ENCODE data around the gene DHRSX. TPM values are rescaled to one million over a fixed set of nuclear protein-coding genes. Genes with fewer than 3 reads are reported as not detected.

Gene DHRSX
- total and polyA plus RNA-seq, 10 of the 15 experiments (the other 5 are each of a cell fraction or from before 2014, with no cell fraction given) = 1.7 to 39.5 (median 16.5) TPM

- H3K79me2 ChIP-seq (ENCODE audit: control insufficient read depth, insufficient read depth, low read length) = no peaks in the 10 kb centered on the region; the same call in none of the 2 replicates
- H3K9me3 ChIP-seq (replicated peaks; ENCODE audit: control insufficient read depth, insufficient read depth, low read length) = no peaks in the 10 kb centered on the region; the same call in 2 of the 3 replicates
- no peak overlapping the region for H3K27ac ChIP-seq (ENCODE audit: control insufficient read depth, insufficient read depth)
- in situ Hi-C loops (cut with MboI) (no loop called here), intact Hi-C loops (cut with micrococcal nuclease; ENCODE audit: unreplicated experiment) (no loop called here)
- no peaks in the 10 kb centered on the region for H3K27me3 ChIP-seq (replicated peaks in 1 of 2; ENCODE audit: control insufficient read depth in 2 of 2, insufficient read depth in 2 of 2, low read length in 1 of 2)
- peaks cover 7 to 30% of the 10 kb centered on the region in 2 experiments for H3K36me3 ChIP-seq (ENCODE audit: control insufficient read depth in 2 of 2, insufficient read depth in 2 of 2, low read length in 1 of 2)
- no peaks in the 10 kb centered on the region for H4K20me1 ChIP-seq (ENCODE audit: control insufficient read depth, insufficient read depth)
- H3K9ac ChIP-seq (ENCODE audit: control insufficient read depth, insufficient read depth, low read length) = no peak overlapping the region
- H3K4me2 ChIP-seq (ENCODE audit: control insufficient read depth, insufficient read depth) = no peak overlapping the region
- ChIA-PET POLR2A (no interaction called here), CTCF (no interaction called here), RAD21 (ENCODE audit: unreplicated experiment) (no interaction called here), SMC1A (ENCODE audit: uncharacterized antibody, unreplicated experiment) (no interaction called here)
- no peaks in the 10 kb centered on the region for H3K4me1 ChIP-seq (ENCODE audit: control insufficient read depth, insufficient read depth, low read length)
- ATAC-seq (no peak), FAIRE-seq (no peak), DNase-seq (ENCODE audit: low read depth, low spot score) (no peak)
- H2AFZ ChIP-seq (ENCODE audit: control insufficient read depth, low read depth, low read length) = no peak overlapping the region
- BruUV-seq (replicated peaks) = no TSS peak
- no peak overlapping the region for H3K4me3 ChIP-seq
- WGBS (ENCODE audit: insufficient coverage, insufficient replicate concordance, low lambda C conversion rate, missing lambda C conversion rate) = 87% methylated on average over 3 of the region's 10 CpGs
- TF ChIP-seq EGR1 (IDR thresholded peaks at IDR 0.05; ENCODE audit: borderline replicate concordance in 1 of 2, low read depth in 2 of 2, low read length in 2 of 2) (no peak), EZH2 (IDR thresholded peaks at IDR 0.05; ENCODE audit: borderline replicate concordance, control insufficient read depth, low read depth, low read length) (no peak), ZBED1 (IDR thresholded peaks at IDR 0.05; ENCODE audit: borderline replicate concordance) (no peak), NRF1 (conservative IDR thresholded peaks at IDR 0.05; ENCODE audit: low read depth, low read length) (no peak), RCOR1 (conservative IDR thresholded peaks at IDR 0.05; ENCODE audit: low read depth, low read length) (no peak), MAX (IDR thresholded peaks at IDR 0.05; ENCODE audit: low read depth, low read length) (no peak), TARDBP (IDR thresholded peaks at IDR 0.05; ENCODE audit: borderline replicate concordance) (no peak), MLLT1 (IDR thresholded peaks at IDR 0.05) (no peak), MTA2 (IDR thresholded peaks at IDR 0.05; ENCODE audit: low read depth) (no peak), RUNX3 (IDR thresholded peaks at IDR 0.05; ENCODE audit: low read length) (no peak), ATF7 (IDR thresholded peaks at IDR 0.05; ENCODE audit: low read depth) (no peak)
- TF ChIP-seq, protein P1, sequence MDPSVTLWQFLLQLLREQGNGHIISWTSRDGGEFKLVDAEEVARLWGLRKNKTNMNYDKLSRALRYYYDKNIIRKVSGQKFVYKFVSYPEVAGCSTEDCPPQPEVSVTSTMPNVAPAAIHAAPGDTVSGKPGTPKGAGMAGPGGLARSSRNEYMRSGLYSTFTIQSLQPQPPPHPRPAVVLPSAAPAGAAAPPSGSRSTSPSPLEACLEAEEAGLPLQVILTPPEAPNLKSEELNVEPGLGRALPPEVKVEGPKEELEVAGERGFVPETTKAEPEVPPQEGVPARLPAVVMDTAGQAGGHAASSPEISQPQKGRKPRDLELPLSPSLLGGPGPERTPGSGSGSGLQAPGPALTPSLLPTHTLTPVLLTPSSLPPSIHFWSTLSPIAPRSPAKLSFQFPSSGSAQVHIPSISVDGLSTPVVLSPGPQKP (IDR thresholded peaks at IDR 0.05; ENCODE audit: low read depth, low read length) = no peak
- TF ChIP-seq, protein P2, sequence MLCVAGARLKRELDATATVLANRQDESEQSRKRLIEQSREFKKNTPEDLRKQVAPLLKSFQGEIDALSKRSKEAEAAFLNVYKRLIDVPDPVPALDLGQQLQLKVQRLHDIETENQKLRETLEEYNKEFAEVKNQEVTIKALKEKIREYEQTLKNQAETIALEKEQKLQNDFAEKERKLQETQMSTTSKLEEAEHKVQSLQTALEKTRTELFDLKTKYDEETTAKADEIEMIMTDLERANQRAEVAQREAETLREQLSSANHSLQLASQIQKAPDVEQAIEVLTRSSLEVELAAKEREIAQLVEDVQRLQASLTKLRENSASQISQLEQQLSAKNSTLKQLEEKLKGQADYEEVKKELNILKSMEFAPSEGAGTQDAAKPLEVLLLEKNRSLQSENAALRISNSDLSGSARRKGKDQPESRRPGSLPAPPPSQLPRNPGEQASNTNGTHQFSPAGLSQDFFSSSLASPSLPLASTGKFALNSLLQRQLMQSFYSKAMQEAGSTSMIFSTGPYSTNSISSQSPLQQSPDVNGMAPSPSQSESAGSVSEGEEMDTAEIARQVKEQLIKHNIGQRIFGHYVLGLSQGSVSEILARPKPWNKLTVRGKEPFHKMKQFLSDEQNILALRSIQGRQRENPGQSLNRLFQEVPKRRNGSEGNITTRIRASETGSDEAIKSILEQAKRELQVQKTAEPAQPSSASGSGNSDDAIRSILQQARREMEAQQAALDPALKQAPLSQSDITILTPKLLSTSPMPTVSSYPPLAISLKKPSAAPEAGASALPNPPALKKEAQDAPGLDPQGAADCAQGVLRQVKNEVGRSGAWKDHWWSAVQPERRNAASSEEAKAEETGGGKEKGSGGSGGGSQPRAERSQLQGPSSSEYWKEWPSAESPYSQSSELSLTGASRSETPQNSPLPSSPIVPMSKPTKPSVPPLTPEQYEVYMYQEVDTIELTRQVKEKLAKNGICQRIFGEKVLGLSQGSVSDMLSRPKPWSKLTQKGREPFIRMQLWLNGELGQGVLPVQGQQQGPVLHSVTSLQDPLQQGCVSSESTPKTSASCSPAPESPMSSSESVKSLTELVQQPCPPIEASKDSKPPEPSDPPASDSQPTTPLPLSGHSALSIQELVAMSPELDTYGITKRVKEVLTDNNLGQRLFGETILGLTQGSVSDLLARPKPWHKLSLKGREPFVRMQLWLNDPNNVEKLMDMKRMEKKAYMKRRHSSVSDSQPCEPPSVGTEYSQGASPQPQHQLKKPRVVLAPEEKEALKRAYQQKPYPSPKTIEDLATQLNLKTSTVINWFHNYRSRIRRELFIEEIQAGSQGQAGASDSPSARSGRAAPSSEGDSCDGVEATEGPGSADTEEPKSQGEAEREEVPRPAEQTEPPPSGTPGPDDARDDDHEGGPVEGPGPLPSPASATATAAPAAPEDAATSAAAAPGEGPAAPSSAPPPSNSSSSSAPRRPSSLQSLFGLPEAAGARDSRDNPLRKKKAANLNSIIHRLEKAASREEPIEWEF (IDR thresholded peaks at IDR 0.05; ENCODE audit: insufficient replicate concordance, low read depth, low read length) = no peak
These were observed 14.9 kb downstream of the DHRSX start for GRCh38 chrX:2485789-2486345.
